Ovary (tissue), 9 donors: Measurements from ENCODE around the gene CACNA2D3. TPM values are rescaled to one million over a fixed set of nuclear protein-coding genes. Genes with fewer than 3 reads are reported as not detected.

Experiments
- DNase-seq, 5 donors: peaks; one replicate each; pipeline ENCODE4 v3.0.0-alpha.2; 2019 to 2020
- H3K27ac ChIP-seq, 2 donors: fragments of 200-600 bp; one replicate each; pipeline versions ENCODE4 v1.5.1 to v1.8.0; 2019 to 2022
- H3K27me3 ChIP-seq: fragments of 200-600 bp; one replicate; pipeline ENCODE4 v1.8.0; 2022
- H3K36me3 ChIP-seq: fragments of 200-600 bp; sonication (generic); one replicate; pipeline ENCODE4 v1.5.1; 2019
- H3K4me1 ChIP-seq: one replicate; pipeline ENCODE4 v1.8.1; 2013; ENCODE audit warnings: mild to moderate bottlenecking, moderate library complexity; ENCODE audit not compliant: insufficient read depth
- H3K4me3 ChIP-seq: fragments of 200-600 bp; sonication (generic); one replicate; pipeline ENCODE4 v1.5.1; 2017
- H3K9me3 ChIP-seq, 2 donors: fragments of 200-600 bp in 1 of 2; sonication (generic) in 1 of 2; one replicate each; pipeline versions ENCODE4 v1.5.1 to v1.8.1; 2013 to 2019; ENCODE audit warnings: mild to moderate bottlenecking in 1 of 2, moderate library complexity in 1 of 2
- EP300 ChIP-seq: sonication (generic); formaldehyde crosslinking; IDR thresholded peaks from one replicate; pipeline ENCODE4 v1.6.1; 2017; ENCODE audit warnings: antibody characterized with exemption
- POLR2A ChIP-seq: fragments of 450-650 bp; IDR thresholded peaks from one replicate; pipeline ENCODE4 v1.6.1; 2017; ENCODE audit warnings: antibody characterized with exemption, mild to moderate bottlenecking, moderate library complexity
- WGBS, 3 donors: extraction: QIAGEN DNeasy Blood & Tissue Kit in 1 of 3; methylation state at CpG; one replicate each; pipeline versions ENCODE4 v1.1.5 to v1.1.7; 2013 to 2017; 5-methylcytosine and 5-hydroxymethylcytosine counted together
- intact Hi-C, 4 donors: fragments of 100-400 bp; cut with DNase I; formaldehyde crosslinking; loops; one replicate each; pipeline versions ENCODE4 v1.11.0 to v1.15.1; 2022 to 2023
- polyA plus RNA-seq, 2 donors: library from polyadenylated mRNA; stranded (reverse); fragments of 200-250 nt in 1 of 2; fragments of 350-450 nt in 1 of 2; fragmentation: Illumina TruSeq in 1 of 2; extraction: RNeasy Lipid Tissue Mini Kit (QIAGEN cat#74804) in 1 of 2; gene quantifications; one replicate each; pipeline ENCODE4 v1.2.3, GENCODE V29; 2013 to 2014
- total RNA-seq, 7 donors: library from RNA; depleted of rRNA in 2 of 7; stranded (reverse); fragments of >200 nt in 2 of 7; fragmentation: NEBNext Ultra II Directional in 3 of 7; extraction: Animal tissue kit (Norgen Biotek cat#: 25700) in 3 of 7; gene quantifications; one replicate each; pipeline versions ENCODE4 v1.1.0 to v1.2.4, GENCODE V29; 2016 to 2023
- TF ChIP-seq, protein P1 (sequence below), 3 donors: fragments of 450-650 bp in 2 of 3; fragments of 200-600 bp in 1 of 3; IDR thresholded peaks; one replicate each; pipeline versions ENCODE4 v1.5.1 to v1.8.0; 2016 to 2022; ENCODE audit warnings: antibody characterized with exemption in 3 of 3, mild to moderate bottlenecking in 1 of 3
- donor health status: DM: no; HTN: no; CAD: no; lungs with moderate emphysema.
- donor health status: DM: no; HTN: no; CAD: no.
- donor health status: Bipolar disorder and iron deficiency.
- donor health status: DM: yes; HTN: yes; CAD: no.
- donor health status: DM: no; HTN: no; CAD: no.
- donor health status: DM: yes; HTN: yes; CAD: no.

CACNA2D3 gene
- total and polyA plus RNA-seq, 9 donors, result 2.0 to 10.1 (median 4.7) TPM

DNA sequence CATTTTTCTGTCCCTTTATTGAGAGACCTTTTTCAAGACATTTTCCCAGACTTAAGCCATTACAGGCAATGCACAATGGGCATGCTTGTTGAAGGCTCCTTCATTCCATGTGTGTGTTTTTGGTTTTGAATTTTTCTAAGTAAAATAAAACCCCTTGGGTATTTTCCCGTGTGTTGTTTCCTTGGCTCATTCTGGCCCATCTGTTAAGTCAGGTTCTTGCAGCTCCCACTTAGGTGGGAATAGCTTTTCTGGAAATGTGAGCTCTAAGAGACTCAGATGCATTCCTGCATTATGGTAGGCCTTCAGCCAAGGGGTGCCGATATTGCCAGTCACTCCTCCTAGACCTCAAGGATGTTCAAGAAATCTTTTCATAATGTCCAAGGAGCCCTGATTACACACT, 314.9 kb downstream of the CACNA2D3 start:
- Histone ChIP-seq H3K27ac (no peak overlapping the region), H3K27me3 (no peaks in the 10 kb centered on the region), H3K4me1 (no peaks in the 10 kb centered on the region), H3K9me3 (no peaks in the 10 kb centered on the region), H3K36me3 (no peaks in the 10 kb centered on the region), H3K4me3 (no peak overlapping the region)
- no peak for DNase-seq
- TF ChIP-seq EP300, result no peak
- TF ChIP-seq, protein P1, sequence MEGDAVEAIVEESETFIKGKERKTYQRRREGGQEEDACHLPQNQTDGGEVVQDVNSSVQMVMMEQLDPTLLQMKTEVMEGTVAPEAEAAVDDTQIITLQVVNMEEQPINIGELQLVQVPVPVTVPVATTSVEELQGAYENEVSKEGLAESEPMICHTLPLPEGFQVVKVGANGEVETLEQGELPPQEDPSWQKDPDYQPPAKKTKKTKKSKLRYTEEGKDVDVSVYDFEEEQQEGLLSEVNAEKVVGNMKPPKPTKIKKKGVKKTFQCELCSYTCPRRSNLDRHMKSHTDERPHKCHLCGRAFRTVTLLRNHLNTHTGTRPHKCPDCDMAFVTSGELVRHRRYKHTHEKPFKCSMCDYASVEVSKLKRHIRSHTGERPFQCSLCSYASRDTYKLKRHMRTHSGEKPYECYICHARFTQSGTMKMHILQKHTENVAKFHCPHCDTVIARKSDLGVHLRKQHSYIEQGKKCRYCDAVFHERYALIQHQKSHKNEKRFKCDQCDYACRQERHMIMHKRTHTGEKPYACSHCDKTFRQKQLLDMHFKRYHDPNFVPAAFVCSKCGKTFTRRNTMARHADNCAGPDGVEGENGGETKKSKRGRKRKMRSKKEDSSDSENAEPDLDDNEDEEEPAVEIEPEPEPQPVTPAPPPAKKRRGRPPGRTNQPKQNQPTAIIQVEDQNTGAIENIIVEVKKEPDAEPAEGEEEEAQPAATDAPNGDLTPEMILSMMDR (IDR thresholded peaks at IDR 0.05), result no peak
- no peak for TF ChIP-seq POLR2A
- intact Hi-C loops, result loop anchor here in 1 of 4 donors (10.0 kb wide), 1 partner anchor 828 kb away; no protein-coding TSS in a partner anchor
- 59 to 65% (median 62%) methylated on average over 2 of the region's 2 CpGs for whole genome bisulfite sequencing, 3 donors

DNA sequence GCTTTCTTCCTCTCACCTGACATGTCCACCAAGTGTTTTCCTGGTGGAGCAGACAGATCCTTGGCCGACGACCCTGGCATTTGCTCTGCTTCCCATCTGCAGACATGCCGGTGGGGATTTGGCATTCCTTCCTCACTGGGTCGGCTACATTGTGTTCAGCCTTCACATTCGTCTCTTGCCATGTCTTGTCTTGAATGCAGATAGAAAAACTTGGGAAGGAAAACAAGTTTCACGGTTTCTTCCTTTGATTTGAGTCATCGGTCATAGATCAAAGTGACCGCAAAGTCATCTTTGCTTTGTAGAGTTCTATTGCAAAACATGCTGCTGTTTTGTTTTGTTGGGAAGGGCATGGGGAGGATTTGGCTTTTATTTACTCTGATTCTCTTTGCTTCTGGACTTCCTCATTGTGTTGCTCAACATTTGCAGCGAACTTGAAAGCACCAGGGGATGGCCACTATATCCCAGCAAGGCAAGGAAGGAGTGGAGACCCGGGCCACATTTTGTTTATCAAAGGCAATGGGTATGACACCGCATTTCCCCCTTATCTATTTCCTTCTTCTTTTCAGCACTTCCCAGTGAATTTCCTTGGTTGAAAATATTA, 321.3 kb downstream of the CACNA2D3 start:
- intact Hi-C loops, result no loop called here
- H3K27ac ChIP-seq, result no peak overlapping the region

DNA sequence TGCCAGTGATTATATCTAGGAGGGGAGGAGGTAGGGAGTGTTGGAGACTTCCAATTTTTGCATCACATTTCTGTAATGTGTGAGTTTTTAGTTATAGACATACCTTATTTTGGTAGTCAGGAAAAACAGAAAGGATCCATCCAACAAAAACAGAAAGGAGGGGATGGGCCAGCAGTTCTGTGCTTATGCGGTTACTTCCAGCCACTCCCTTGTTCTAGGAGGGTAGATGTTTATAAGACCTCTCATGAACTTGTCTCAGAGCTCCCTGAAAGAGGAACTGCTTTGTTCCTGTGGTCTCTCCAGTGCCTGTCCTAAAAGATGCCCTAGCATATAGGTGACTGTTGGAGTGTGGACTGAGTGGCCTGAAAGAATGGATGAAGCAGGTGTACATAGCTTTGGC, 323.3 kb downstream of the CACNA2D3 start:
- Histone ChIP-seq H3K9me3 (no peaks in the 10 kb centered on the region), H3K4me3 (no peak overlapping the region), H3K27me3 (no peaks in the 10 kb centered on the region), H3K27ac (no peak overlapping the region), H3K4me1 (peaks cover 2% of the 10 kb centered on the region), H3K36me3 (no peaks in the 10 kb centered on the region)
- intact Hi-C loops, result no loop called here
- no peak for DNase-seq
- TF ChIP-seq EP300 (no peak), POLR2A (no peak)
- TF ChIP-seq, protein P1 (IDR thresholded peaks at IDR 0.05), result no peak
- WGBS, 3 donors, result 14 to 26% (median 24%) methylated on average over 1 of the region's 1 CpG

More for the DNA sequence above, 321.3 kb downstream of the CACNA2D3 start:
- H3K4me3 ChIP-seq, result no peak overlapping the region
- H3K4me1 ChIP-seq, result peaks cover 2% of the 10 kb centered on the region
- no peaks in the 10 kb centered on the region for H3K27me3 ChIP-seq
- no peak for TF ChIP-seq EP300
- TF ChIP-seq, protein P1 (IDR thresholded peaks at IDR 0.05), result no peak
- TF ChIP-seq POLR2A, result no peak
- no peaks in the 10 kb centered on the region for H3K9me3 ChIP-seq
- DNase-seq, result no peak
- no peaks in the 10 kb centered on the region for H3K36me3 ChIP-seq
- WGBS, 3 donors, result 65 to 77% (median 71%) methylated on average over 11 of the region's 11 CpGs

DNA sequence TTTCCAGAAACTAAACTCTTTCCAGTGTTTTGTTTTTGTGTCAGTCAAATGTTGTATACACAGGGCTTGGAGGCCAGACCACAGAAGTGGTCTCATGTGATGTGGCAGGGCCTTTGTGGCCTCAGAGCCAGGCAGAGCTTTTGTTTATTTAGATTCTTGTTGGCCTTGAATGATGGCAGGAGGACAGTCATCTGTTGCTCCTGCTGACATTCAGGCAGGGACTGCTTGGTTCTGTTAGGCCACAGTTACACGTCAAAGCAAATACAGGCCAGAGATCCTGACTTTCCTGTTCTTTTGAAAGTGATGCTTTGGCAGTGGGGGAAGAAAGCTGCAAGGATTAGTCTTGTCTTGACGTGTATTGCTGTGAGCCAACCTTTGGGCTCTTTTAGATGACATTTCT, 325.1 kb downstream of the CACNA2D3 start:
- WGBS, 3 donors, result 75 to 87% (median 79%) methylated on average over 2 of the region's 2 CpGs
- TF ChIP-seq POLR2A (no peak), EP300 (no peak)
- TF ChIP-seq, protein P1 (IDR thresholded peaks at IDR 0.05), result no peak
- intact Hi-C loops, result no loop called here

More for the DNA sequence above, 325.1 kb downstream of the CACNA2D3 start:
- H3K27ac ChIP-seq, result no peak overlapping the region
- no peak for DNase-seq
- no peaks in the 10 kb centered on the region for H3K9me3 ChIP-seq
- H3K27me3 ChIP-seq, result no peaks in the 10 kb centered on the region
- H3K4me1 ChIP-seq, result peaks cover 2% of the 10 kb centered on the region
- H3K36me3 ChIP-seq, result no peaks in the 10 kb centered on the region
- H3K4me3 ChIP-seq, result no peak overlapping the region
